HEK293 (cell line): Measurements from ENCODE around the gene ZBTB48.

Source experiments
- CTCF ChIA-PET: fragments of 350-600 bp; formaldehyde crosslinking; extraction: SDS; loops from one replicate; lab custom pipeline; 2021; ENCODE audit warnings: antibody characterized with exemption; lab: Yijun Ruan, JAX
- POLR2A ChIA-PET: fragments of 300-600 bp; formaldehyde crosslinking; extraction: SDS; loops from one replicate; lab custom pipeline; 2020; ENCODE audit warnings: antibody characterized with exemption, inconsistent platforms; lab: Yijun Ruan, JAX
- H3K27ac ChIP-seq: fragments of 200-500 bp; sonication (Bioruptor generic); 2 replicates; pipeline ENCODE4 v1.5.1; 2014; ENCODE audit warnings: low read depth, low read length, control low read depth, inconsistent platforms; ENCODE audit errors: extremely low read depth
- H3K36me3 ChIP-seq, 2 experiments: fragments of 200-500 bp in 1 of 2; sonication (Bioruptor generic) in 1 of 2; 1 replicate in 1 of 2; 2 replicates in 1 of 2; pipeline ENCODE4 v1.5.1; 2014 to 2017; ENCODE audit warnings: inconsistent platforms in 2 of 2, low read length in 2 of 2; ENCODE audit not compliant: control insufficient read depth in 2 of 2, insufficient read depth in 1 of 2
- H3K4me1 ChIP-seq: fragments of 200-500 bp; sonication (Bioruptor generic); 2 replicates; pipeline ENCODE4 v1.5.1; 2014; ENCODE audit warnings: mild to moderate bottlenecking, low read length, inconsistent platforms; ENCODE audit not compliant: control insufficient read depth, insufficient read depth
- H3K4me3 ChIP-seq: 2 replicates; pipeline ENCODE4 v1.5.1; 2011; ENCODE audit warnings: low read depth, mild to moderate bottlenecking, control low read depth, low read length, moderate library complexity
- H3K9me3 ChIP-seq: fragments of 200-500 bp; sonication (Bioruptor generic); 2 replicates; pipeline ENCODE4 v1.5.1; 2014; ENCODE audit warnings: low read depth, low read length, inconsistent platforms; ENCODE audit not compliant: control insufficient read depth, insufficient read depth
- EGR2 ChIP-seq: fragments of 450-650 bp; formaldehyde crosslinking; IDR thresholded peaks from 2 replicates; pipeline ENCODE4 v1.5.1; 2016; ENCODE audit warnings: low read depth, missing biosample characterization, missing genetic modification characterization
- KLF16 ChIP-seq: fragments of 450-650 bp; formaldehyde crosslinking; IDR thresholded peaks from 2 replicates; pipeline ENCODE4 v1.5.1; 2017; ENCODE audit warnings: missing biosample characterization, missing genetic modification characterization
- PRDM10 ChIP-seq: fragments of 450-650 bp; formaldehyde crosslinking; IDR thresholded peaks from 2 replicates; pipeline ENCODE4 v1.5.1; 2016; ENCODE audit warnings: missing biosample characterization, missing genetic modification characterization
- SCRT1 ChIP-seq: fragments of 450-650 bp; formaldehyde crosslinking; IDR thresholded peaks from 2 replicates; pipeline ENCODE4 v1.5.1; 2016; ENCODE audit warnings: missing biosample characterization, missing genetic modification characterization, borderline replicate concordance
- SCRT2 ChIP-seq: fragments of 450-650 bp; formaldehyde crosslinking; IDR thresholded peaks from 2 replicates; pipeline ENCODE4 v1.5.1; 2016; ENCODE audit warnings: missing biosample characterization, missing genetic modification characterization
- SP3 ChIP-seq: fragments of 450-650 bp; formaldehyde crosslinking; IDR thresholded peaks from 2 replicates; pipeline ENCODE4 v1.5.1; 2016; ENCODE audit warnings: missing biosample characterization, missing genetic modification characterization
- ZBTB20 ChIP-seq: fragments of 450-650 bp; formaldehyde crosslinking; IDR thresholded peaks from 2 replicates; pipeline ENCODE4 v1.5.1; 2016; ENCODE audit warnings: missing biosample characterization, missing genetic modification characterization
- ZFHX2 ChIP-seq: fragments of 450-650 bp; formaldehyde crosslinking; conservative IDR thresholded peaks from 2 replicates; pipeline ENCODE4 v1.5.1; 2016; ENCODE audit warnings: missing biosample characterization, missing genetic modification characterization
- ZNF2 ChIP-seq: fragments of 450-650 bp; formaldehyde crosslinking; IDR thresholded peaks from 2 replicates; pipeline ENCODE4 v1.5.1; 2016; ENCODE audit warnings: missing biosample characterization, missing genetic modification characterization
- ZNF335 ChIP-seq: fragments of 450-650 bp; formaldehyde crosslinking; conservative IDR thresholded peaks from 2 replicates; pipeline ENCODE4 v1.5.1; 2016; ENCODE audit warnings: missing biosample characterization, missing genetic modification characterization
- ZNF404 ChIP-seq: fragments of 450-650 bp; formaldehyde crosslinking; IDR thresholded peaks from 2 replicates; pipeline ENCODE4 v1.5.1; 2017; ENCODE audit warnings: missing biosample characterization, missing genetic modification characterization
- TF ChIP-seq, protein P1 (sequence below): sonication (generic); formaldehyde crosslinking; IDR thresholded peaks from 2 replicates; pipeline ENCODE4 v1.8.1; 2022; ENCODE audit warnings: mild to moderate bottlenecking, moderate library complexity, missing genetic modification reagents
- TF ChIP-seq, protein P2 (sequence below): fragments of 450-650 bp; formaldehyde crosslinking; IDR thresholded peaks from 2 replicates; pipeline ENCODE4 v1.5.1; 2016; ENCODE audit warnings: missing biosample characterization, missing genetic modification characterization

ZBTB48 gene

DNA sequence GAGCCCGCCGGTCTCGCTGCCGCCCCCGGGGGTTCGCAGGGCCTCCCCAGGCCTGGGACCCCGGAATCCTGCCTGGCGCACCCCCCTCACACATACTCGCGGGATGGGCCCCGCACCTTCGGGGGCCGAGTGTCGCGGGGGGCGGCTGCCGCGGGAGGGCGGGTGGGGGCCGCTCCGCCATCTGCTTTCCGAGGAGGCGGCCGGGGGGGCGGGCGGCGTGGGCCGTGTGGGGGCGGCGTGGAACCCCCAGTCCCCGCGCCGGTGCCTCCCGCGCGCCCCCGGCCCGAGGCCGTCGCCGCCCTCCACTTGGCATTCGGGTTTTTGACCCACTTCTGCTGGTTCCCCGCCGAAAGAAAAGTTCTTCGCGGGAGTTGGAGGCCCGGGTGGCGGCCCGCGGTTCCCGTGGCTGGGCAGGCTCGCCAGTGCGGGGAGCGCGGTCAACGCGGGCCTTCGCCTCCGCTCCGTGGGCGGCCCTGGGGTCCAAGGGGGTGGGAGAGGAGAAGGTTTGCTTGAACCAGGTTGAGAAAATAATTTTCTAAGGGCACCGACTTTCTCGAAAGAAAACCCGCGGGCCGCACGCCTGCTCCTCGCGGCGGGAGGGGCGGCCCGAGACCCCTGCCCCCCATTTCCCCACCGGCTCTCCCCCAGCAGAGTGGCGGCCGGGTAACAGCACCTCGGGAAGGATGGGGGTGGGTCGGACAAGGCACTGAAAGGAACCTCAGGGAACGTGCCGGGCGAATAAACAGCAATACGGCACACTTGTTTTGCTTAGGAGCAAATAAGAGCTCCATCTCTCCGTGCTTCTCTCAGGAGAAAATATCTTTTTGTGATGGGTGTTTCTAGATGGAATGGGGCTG is 35.4 kb downstream of the ZBTB48 start (continued):
- TF ChIP-seq ZBTB20 (tag by site-specific recombination), result peak; percentile 30; the same call in 1 of the 2 replicates
- 0 out of 2 replicates have a peak, but pooled peaks have one; percentile 36 for TF ChIP-seq ZNF335
- no peak for TF ChIP-seq ZNF404
- TF ChIP-seq PRDM10 (tag by site-specific recombination), result 0 out of 2 replicates have a peak, but pooled peaks have one; percentile 32
- peak; percentile 73 for TF ChIP-seq EGR2 (tag by site-specific recombination)
- TF ChIP-seq ZNF2 (tag by site-specific recombination), result no peak
- TF ChIP-seq ZFHX2, result peak; percentile 77
- 0 out of 2 replicates have a peak, but pooled peaks have one; percentile 30 for TF ChIP-seq KLF16 (tag by site-specific recombination)
- no peak for TF ChIP-seq SCRT2 (tag by site-specific recombination)
- TF ChIP-seq SP3 (tag by site-specific recombination), result peak; percentile 19; the same call in 1 of the 2 replicates

DNA sequence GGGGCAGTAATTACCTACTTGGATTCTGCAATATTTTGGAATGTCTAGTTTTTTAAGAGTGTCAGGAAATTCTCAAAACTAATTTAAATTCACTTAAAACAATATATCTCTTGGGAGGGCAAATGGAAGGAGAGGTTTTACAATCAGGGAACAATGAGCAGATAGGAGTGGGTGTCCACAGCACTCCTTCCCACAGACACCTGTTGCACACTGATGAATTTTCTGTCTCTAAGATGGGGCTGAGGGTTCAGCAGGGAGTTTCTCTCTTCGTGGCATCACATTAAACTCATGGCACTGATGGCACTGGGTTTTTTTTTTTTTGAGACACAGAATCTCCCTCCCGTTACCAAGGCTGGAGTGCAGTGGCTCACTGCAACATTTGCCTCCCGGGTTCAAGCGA is 39.3 kb downstream of the ZBTB48 start:
- no peaks in the 10 kb centered on the region for H3K4me1 ChIP-seq
- peak; percentile 79 for TF ChIP-seq SCRT1 (tag by site-specific recombination)
- TF ChIP-seq SCRT2 (tag by site-specific recombination), result peak; percentile 92
- TF ChIP-seq, protein P1, sequence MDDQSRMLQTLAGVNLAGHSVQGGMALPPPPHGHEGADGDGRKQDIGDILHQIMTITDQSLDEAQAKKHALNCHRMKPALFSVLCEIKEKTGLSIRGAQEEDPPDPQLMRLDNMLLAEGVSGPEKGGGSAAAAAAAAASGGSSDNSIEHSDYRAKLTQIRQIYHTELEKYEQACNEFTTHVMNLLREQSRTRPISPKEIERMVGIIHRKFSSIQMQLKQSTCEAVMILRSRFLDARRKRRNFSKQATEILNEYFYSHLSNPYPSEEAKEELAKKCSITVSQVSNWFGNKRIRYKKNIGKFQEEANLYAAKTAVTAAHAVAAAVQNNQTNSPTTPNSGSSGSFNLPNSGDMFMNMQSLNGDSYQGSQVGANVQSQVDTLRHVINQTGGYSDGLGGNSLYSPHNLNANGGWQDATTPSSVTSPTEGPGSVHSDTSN (CRISPR knock-in tag), result no peak
- TF ChIP-seq, protein P2, sequence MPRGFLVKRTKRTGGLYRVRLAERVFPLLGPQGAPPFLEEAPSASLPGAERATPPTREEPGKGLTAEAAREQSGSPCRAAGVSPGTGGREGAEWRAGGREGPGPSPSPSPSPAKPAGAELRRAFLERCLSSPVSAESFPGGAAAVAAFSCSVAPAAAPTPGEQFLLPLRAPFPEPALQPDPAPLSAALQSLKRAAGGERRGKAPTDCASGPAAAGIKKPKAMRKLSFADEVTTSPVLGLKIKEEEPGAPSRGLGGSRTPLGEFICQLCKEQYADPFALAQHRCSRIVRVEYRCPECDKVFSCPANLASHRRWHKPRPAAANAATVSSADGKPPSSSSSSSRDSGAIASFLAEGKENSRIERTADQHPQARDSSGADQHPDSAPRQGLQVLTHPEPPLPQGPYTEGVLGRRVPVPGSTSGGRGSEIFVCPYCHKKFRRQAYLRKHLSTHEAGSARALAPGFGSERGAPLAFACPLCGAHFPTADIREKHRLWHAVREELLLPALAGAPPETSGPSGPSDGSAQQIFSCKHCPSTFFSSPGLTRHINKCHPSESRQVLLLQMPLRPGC, result no peak
- no peak overlapping the region for H3K4me3 ChIP-seq
- H3K36me3 ChIP-seq, result peaks cover 24 to 77% of the 10 kb centered on the region in 2 experiments; a peak in 2 of 3 replicates
- CTCF ChIA-PET, result interaction anchor here (0.5 kb wide), 1 partner anchor 28 kb away, joined by 3 read pairs; no protein-coding TSS in a partner anchor
- no peaks in the 10 kb centered on the region for H3K9me3 ChIP-seq
- POLR2A ChIA-PET, result no interaction called here
- H3K27ac ChIP-seq, result no peak overlapping the region
